ENCODE measurements around the gene BNIP3. TPM values are rescaled to one million over a fixed set of nuclear protein-coding genes. Genes with fewer than 3 reads are reported as not detected.

Gene BNIP3
- total RNA-seq, 1 donor from 2014 or later, result 112 TPM

DNA sequence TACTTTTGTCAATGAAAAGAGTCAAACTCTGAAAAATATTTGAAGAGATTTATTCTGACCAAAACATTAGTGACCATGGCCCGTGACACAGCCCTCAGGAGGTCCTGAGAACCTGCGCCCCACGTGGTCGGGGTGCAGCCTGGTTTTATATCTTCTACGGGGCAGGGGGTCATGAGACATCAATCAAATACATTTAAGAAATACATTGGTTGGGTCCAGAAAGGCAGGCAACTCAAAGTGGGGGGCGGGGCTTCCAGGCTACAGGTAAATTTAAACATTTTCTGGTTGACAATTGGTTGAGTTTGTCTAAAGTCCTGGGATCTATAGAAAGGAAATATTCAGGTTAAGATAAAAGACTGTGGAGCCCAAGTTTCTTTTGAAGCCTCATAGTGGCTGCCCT is 34.8 kb upstream of the BNIP3 start:
- Histone ChIP-seq H3K4me2 (ENCODE audit: low read length) (no peak overlapping the region), H3K4me1 (ENCODE audit: insufficient read depth, low read length) (no peaks in the 10 kb centered on the region), H3K36me3 (ENCODE audit: insufficient read depth, low read length) (no peaks in the 10 kb centered on the region), H4K20me1 (ENCODE audit: insufficient read depth, low read length) (no peaks in the 10 kb centered on the region), H3K4me3 (ENCODE audit: insufficient read depth, low read depth, low read length) (no peak overlapping the region), H3K79me2 (ENCODE audit: insufficient read depth, low read length) (no peaks in the 10 kb centered on the region), H2AFZ (ENCODE audit: low read depth, low read length) (no peak overlapping the region), H3K9me3 (ENCODE audit: insufficient read depth, low read depth, low read length) (no peaks in the 10 kb centered on the region), H3K9ac (ENCODE audit: low read length) (no peak overlapping the region), H3K27me3 (ENCODE audit: insufficient read depth, low read length) (peaks cover 3% of the 10 kb centered on the region), H3K27ac (ENCODE audit: low read depth, low read length) (no peak overlapping the region)
- peaks cover 1% of the 10 kb centered on the region for H3K9me3 Mint-ChIP-seq (ENCODE audit: unreplicated experiment)
- H3K4me3 Mint-ChIP-seq (ENCODE audit: unreplicated experiment), result no peak overlapping the region
- H3K27me3 Mint-ChIP-seq (ENCODE audit: low read depth, unreplicated experiment), result peaks cover 21% of the 10 kb centered on the region
- H3K27ac Mint-ChIP-seq (ENCODE audit: unreplicated experiment), result no peak overlapping the region
- no peak for TF ChIP-seq EZH2 (IDR thresholded peaks at IDR 0.05; ENCODE audit: insufficient read depth, low read length)
- TF ChIP-seq, protein P1, sequence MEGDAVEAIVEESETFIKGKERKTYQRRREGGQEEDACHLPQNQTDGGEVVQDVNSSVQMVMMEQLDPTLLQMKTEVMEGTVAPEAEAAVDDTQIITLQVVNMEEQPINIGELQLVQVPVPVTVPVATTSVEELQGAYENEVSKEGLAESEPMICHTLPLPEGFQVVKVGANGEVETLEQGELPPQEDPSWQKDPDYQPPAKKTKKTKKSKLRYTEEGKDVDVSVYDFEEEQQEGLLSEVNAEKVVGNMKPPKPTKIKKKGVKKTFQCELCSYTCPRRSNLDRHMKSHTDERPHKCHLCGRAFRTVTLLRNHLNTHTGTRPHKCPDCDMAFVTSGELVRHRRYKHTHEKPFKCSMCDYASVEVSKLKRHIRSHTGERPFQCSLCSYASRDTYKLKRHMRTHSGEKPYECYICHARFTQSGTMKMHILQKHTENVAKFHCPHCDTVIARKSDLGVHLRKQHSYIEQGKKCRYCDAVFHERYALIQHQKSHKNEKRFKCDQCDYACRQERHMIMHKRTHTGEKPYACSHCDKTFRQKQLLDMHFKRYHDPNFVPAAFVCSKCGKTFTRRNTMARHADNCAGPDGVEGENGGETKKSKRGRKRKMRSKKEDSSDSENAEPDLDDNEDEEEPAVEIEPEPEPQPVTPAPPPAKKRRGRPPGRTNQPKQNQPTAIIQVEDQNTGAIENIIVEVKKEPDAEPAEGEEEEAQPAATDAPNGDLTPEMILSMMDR (IDR thresholded peaks at IDR 0.05; ENCODE audit: insufficient read depth, low read depth, low read length), result no peak
- DNase-seq (ENCODE audit: low read depth) (no peak), FAIRE-seq (no peak)
- H3K36me3 Mint-ChIP-seq (ENCODE audit: low read depth, unreplicated experiment), result no peaks in the 10 kb centered on the region
- no peaks in the 10 kb centered on the region for H3K4me1 Mint-ChIP-seq (ENCODE audit: low read depth, unreplicated experiment)

DNA sequence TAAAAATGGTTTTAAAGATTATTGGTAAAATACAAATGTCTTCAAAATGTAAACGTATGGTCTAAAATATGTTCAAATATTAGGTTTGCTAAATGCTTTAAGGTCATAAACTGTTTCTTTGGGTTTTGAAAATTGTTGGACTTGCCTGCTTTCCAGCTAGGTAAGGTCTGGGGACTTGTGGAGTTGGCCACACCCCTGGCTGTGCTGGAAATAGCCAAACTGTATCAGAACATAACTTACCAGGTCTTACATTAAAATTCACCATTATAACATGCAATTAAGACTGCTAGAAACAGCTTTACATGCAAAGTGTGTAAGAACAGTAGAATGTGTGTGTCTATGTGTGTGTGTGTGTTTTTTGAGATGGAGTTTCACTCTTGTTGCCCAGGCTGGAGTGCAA is 29.7 kb upstream of the BNIP3 start:
- H2AFZ ChIP-seq (ENCODE audit: low read depth, low read length), result no peak overlapping the region
- H3K36me3 ChIP-seq (ENCODE audit: insufficient read depth, low read length), result no peaks in the 10 kb centered on the region
- H3K4me3 Mint-ChIP-seq (ENCODE audit: unreplicated experiment), result no peak overlapping the region
- no peaks in the 10 kb centered on the region for H3K9me3 Mint-ChIP-seq (ENCODE audit: unreplicated experiment)
- H3K9me3 ChIP-seq (ENCODE audit: insufficient read depth, low read depth, low read length), result no peaks in the 10 kb centered on the region
- H3K27me3 ChIP-seq (ENCODE audit: insufficient read depth, low read length), result peaks cover 11% of the 10 kb centered on the region
- FAIRE-seq (no peak), DNase-seq (ENCODE audit: low read depth) (no peak)
- no peaks in the 10 kb centered on the region for H4K20me1 ChIP-seq (ENCODE audit: insufficient read depth, low read length)
- no peak overlapping the region for H3K4me2 ChIP-seq (ENCODE audit: low read length)
- H3K4me1 ChIP-seq (ENCODE audit: insufficient read depth, low read length), result no peaks in the 10 kb centered on the region
- H3K27ac ChIP-seq (ENCODE audit: low read depth, low read length), result no peak overlapping the region
- peaks cover 2% of the 10 kb centered on the region for H3K36me3 Mint-ChIP-seq (ENCODE audit: low read depth, unreplicated experiment)
- H3K27ac Mint-ChIP-seq (ENCODE audit: unreplicated experiment), result no peak overlapping the region
- H3K79me2 ChIP-seq (ENCODE audit: insufficient read depth, low read length), result no peaks in the 10 kb centered on the region
- H3K4me3 ChIP-seq (ENCODE audit: insufficient read depth, low read depth, low read length), result no peak overlapping the region
- TF ChIP-seq, protein P1 (IDR thresholded peaks at IDR 0.05; ENCODE audit: insufficient read depth, low read depth, low read length), result no peak
- TF ChIP-seq EZH2 (IDR thresholded peaks at IDR 0.05; ENCODE audit: insufficient read depth, low read length), result no peak
- no peak overlapping the region for H3K9ac ChIP-seq (ENCODE audit: low read length)
- peaks cover 12% of the 10 kb centered on the region for H3K27me3 Mint-ChIP-seq (ENCODE audit: low read depth, unreplicated experiment)
- H3K4me1 Mint-ChIP-seq (ENCODE audit: low read depth, unreplicated experiment), result no peaks in the 10 kb centered on the region

DNA sequence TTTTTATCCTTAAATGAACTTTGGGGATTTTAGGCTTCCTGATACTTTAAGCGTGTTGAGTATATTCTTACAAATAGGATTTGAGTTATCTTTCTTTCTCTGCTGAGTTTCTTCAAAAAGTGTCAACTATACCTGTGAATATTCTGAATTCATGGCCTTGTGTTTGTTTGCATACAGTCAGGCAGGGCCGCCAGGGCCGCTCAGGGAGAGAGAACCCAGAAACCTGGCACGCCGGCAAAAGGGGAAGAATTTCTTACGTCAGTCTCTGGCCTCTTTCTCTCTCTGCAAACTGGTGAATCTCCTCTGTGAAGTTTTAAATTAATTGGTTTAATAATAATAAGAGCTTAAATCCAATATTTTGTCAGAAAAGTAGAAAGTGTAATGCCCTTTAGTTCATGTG is 29.3 kb upstream of the BNIP3 start:
- peaks cover 10% of the 10 kb centered on the region for H3K27me3 Mint-ChIP-seq (ENCODE audit: low read depth, unreplicated experiment)
- TF ChIP-seq EZH2 (IDR thresholded peaks at IDR 0.05; ENCODE audit: insufficient read depth, low read length), result no peak
- TF ChIP-seq, protein P1 (IDR thresholded peaks at IDR 0.05; ENCODE audit: insufficient read depth, low read depth, low read length), result no peak
- peaks cover 2% of the 10 kb centered on the region for H3K36me3 Mint-ChIP-seq (ENCODE audit: low read depth, unreplicated experiment)
- Histone ChIP-seq H3K79me2 (ENCODE audit: insufficient read depth, low read length) (no peaks in the 10 kb centered on the region), H3K4me3 (ENCODE audit: insufficient read depth, low read depth, low read length) (no peak overlapping the region), H3K27ac (ENCODE audit: low read depth, low read length) (no peak overlapping the region), H3K9ac (ENCODE audit: low read length) (no peak overlapping the region), H4K20me1 (ENCODE audit: insufficient read depth, low read length) (no peaks in the 10 kb centered on the region), H3K4me1 (ENCODE audit: insufficient read depth, low read length) (no peaks in the 10 kb centered on the region), H2AFZ (ENCODE audit: low read depth, low read length) (no peak overlapping the region), H3K4me2 (ENCODE audit: low read length) (no peak overlapping the region), H3K36me3 (ENCODE audit: insufficient read depth, low read length) (no peaks in the 10 kb centered on the region), H3K27me3 (ENCODE audit: insufficient read depth, low read length) (peaks cover 11% of the 10 kb centered on the region), H3K9me3 (ENCODE audit: insufficient read depth, low read depth, low read length) (no peaks in the 10 kb centered on the region)
- H3K27ac Mint-ChIP-seq (ENCODE audit: unreplicated experiment), result no peak overlapping the region
- FAIRE-seq (no peak), DNase-seq (ENCODE audit: low read depth) (no peak)
- no peaks in the 10 kb centered on the region for H3K4me1 Mint-ChIP-seq (ENCODE audit: low read depth, unreplicated experiment)
- H3K4me3 Mint-ChIP-seq (ENCODE audit: unreplicated experiment), result no peak overlapping the region
- H3K9me3 Mint-ChIP-seq (ENCODE audit: unreplicated experiment), result no peaks in the 10 kb centered on the region

Measured in astrocyte (in vitro differentiated cells and primary cell).